Fibroblast of pulmonary artery (primary cell): ENCODE results near the gene GTPBP4.

Experiments
- DNase-seq: peaks from one replicate; pipeline ENCODE4 v3.0.0-alpha.2; 2010; ENCODE audit warnings: low read depth
- H3K4me3 ChIP-seq: replicated peaks from 2 replicates; pipeline ENCODE4 v1.5.1; 2011; ENCODE audit warnings: low read depth, mild to moderate bottlenecking, control low read depth, low read length, moderate library complexity
- CTCF ChIP-seq: IDR thresholded peaks from 2 replicates; pipeline ENCODE4 v1.5.1; 2011; ENCODE audit warnings: mild to moderate bottlenecking, control low read depth, low read length, inconsistent platforms; ENCODE audit errors: missing control alignments

Gene GTPBP4

GRCh38 chr10:1022413-1022812 is 34.2 kb downstream of the GTPBP4 start:
- no peak for TF ChIP-seq CTCF
- DNase-seq = no peak
- no peak overlapping the region for H3K4me3 ChIP-seq

- TF ChIP-seq CTCF = no peak
- DNase-seq = no peak
- H3K4me3 ChIP-seq = no peak overlapping the region
Measured at GRCh38 chr10:1024103-1024502, 35.9 kb downstream of the GTPBP4 start.

- no peak for TF ChIP-seq CTCF
- no peak within 1 kb of the TSS for H3K4me3 ChIP-seq
- no peak for DNase-seq
Measured at GRCh38 chr10:1025683-1026082, 37.4 kb downstream of the GTPBP4 start, which contains the start of gene IDI2. Gene IDI2, minus strand, starts transcription at chr10:1025859. Its CDS starts 1,136 bp downstream, at chr10:1024723.

GRCh38 chr10:1026578-1026977 is 38.3 kb downstream of the GTPBP4 start:
- H3K4me3 ChIP-seq = no peak overlapping the region
- no peak for TF ChIP-seq CTCF
- no peak for DNase-seq

DNA sequence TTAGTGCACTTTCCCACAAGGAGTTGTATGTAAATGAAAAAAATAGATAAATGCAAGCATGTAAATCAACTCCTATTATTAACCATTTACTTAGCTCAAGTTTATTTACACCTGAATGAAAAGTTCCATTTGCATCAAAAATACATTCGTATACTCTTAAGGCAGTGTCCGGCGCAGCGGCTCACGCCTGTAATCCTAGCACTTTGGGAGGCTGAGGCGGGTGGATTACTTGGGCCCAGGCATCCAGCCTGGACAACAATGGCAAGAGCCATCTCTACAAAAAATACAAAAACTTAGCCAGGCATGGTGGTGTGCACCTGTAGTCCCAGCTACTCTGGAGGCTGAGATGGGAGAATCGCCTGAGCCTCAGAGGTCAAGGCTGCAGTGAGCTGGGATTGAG is 41.6 kb downstream of the GTPBP4 start:
- no peak for DNase-seq
- H3K4me3 ChIP-seq = no peak overlapping the region

GRCh38 chr10:1033601-1034000 is 45.4 kb downstream of the GTPBP4 start:
- TF ChIP-seq CTCF = no peak
- H3K4me3 ChIP-seq = no peak overlapping the region
- DNase-seq = no peak

More for the DNA sequence above, 41.6 kb downstream of the GTPBP4 start:
- no peak for TF ChIP-seq CTCF

DNA sequence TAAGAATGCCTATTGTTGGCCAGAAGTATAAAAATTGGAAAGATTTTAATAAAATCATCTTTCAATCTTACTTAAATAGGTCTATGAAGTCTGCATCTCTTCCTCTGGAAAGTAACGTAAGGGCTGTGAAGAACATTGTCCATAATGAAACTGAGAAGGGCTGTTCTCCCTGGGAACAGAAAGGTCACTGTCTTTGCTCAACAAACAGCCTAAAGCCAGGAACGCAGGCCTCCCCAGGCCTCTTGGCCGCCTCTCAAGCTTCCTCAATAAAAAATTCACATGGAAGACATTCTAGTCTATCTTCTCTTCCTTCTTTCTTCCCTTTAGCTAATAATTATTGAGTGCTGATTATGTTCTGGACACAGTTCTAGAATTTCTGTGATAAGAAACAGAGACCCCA is 46.5 kb downstream of the GTPBP4 start:
- TF ChIP-seq CTCF = no peak
- DNase-seq = no peak
- no peak overlapping the region for H3K4me3 ChIP-seq
